ENCODE data around the gene CYSTM1. TPM values are rescaled to one million over a fixed set of nuclear protein-coding genes. Genes with fewer than 3 reads are reported as not detected.

CYSTM1 gene, protein sequence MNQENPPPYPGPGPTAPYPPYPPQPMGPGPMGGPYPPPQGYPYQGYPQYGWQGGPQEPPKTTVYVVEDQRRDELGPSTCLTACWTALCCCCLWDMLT
- 10 to 100 TPM; 21.0 to 66.4 (median 37.0) TPM for total RNA-seq

GRCh38 chr5:140174465-140175366, at the start of gene CYSTM1:
Gene CYSTM1, plus strand, starts transcription at chr5:140175188. Its CDS starts 19,278 bp downstream, at chr5:140194466.
- H3K36me3 ChIP-seq, result no peaks in the 10 kb centered on the region
- H3K27me3 ChIP-seq, result no peaks in the 10 kb centered on the region
- TF ChIP-seq EP300 (IDR thresholded peaks at IDR 0.05) (no peak), POLR2AphosphoS5 (IDR thresholded peaks at IDR 0.05) (peak in 1 of 3 donors; percentile 93), POLR2A (IDR thresholded peaks at IDR 0.05) (peak in 1 of 2 donors; percentile 55), CTCF (IDR thresholded peaks at IDR 0.05) (no peak)
- DNase-seq (ENCODE audit: low spot score in 2 of 2), result peak; percentile 98
- peak within 1 kb of the TSS; percentile 92 for H3K4me3 ChIP-seq
- 8% methylated on average over 21 of the region's 61 CpGs for WGBS
- no peaks in the 10 kb centered on the region for H3K9me3 ChIP-seq
- H3K4me1 ChIP-seq, result peaks cover 40% of the 10 kb centered on the region
- peak within 1 kb of the TSS; percentile 98 for H3K27ac ChIP-seq

DNA sequence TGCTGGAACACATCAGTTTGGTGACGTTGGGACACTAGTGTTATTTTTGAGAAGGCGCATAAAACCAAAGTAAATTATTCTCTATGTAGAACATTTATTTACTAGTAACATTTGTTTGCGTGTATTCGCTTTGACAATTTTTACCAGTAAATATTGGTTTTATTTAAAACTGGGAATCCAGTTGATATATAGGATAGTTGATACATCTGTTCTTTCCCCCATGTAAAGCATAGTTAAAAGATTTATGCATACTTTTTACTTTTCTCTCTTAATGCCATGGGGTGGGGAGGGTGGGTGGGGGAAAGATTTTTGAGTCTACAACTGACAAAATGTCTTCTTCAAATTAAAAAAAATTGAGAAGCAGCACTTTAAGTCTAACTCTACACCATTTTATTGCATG, 49.4 kb upstream of the CYSTM1 start, which contains the start of gene IGIP:
Gene IGIP, plus strand, starts transcription at position 301 of the 400 bp plus-strand sequence. CDS start 2,540 bp downstream, outside the sequence.
- no peak for DNase-seq (ENCODE audit: low spot score in 2 of 2)
- TF ChIP-seq EP300 (IDR thresholded peaks at IDR 0.05), result no peak
- no peak for TF ChIP-seq CTCF (IDR thresholded peaks at IDR 0.05)
- no peak for TF ChIP-seq POLR2A (IDR thresholded peaks at IDR 0.05)
- no peak for TF ChIP-seq POLR2AphosphoS5 (IDR thresholded peaks at IDR 0.05)
- H3K4me1 ChIP-seq, result peaks cover 7% of the 10 kb centered on the region
- H3K27ac ChIP-seq, result no peak within 1 kb of the TSS
- H3K9me3 ChIP-seq, result no peaks in the 10 kb centered on the region
- H3K4me3 ChIP-seq, result no peak within 1 kb of the TSS
- H3K27me3 ChIP-seq, result no peaks in the 10 kb centered on the region
- 96% methylated on average over 4 of the region's 4 CpGs for WGBS
- no peaks in the 10 kb centered on the region for H3K36me3 ChIP-seq

- TF ChIP-seq POLR2A (IDR thresholded peaks at IDR 0.05) (no peak), CTCF (IDR thresholded peaks at IDR 0.05) (no peak), POLR2AphosphoS5 (IDR thresholded peaks at IDR 0.05) (no peak)
- Histone ChIP-seq H3K36me3 (no peaks in the 10 kb centered on the region), H3K27me3 (no peaks in the 10 kb centered on the region), H3K4me1 (peaks cover 7% of the 10 kb centered on the region), H3K9me3 (no peaks in the 10 kb centered on the region), H3K4me3 (no peak overlapping the region), H3K27ac (no peak overlapping the region)
- DNase-seq (ENCODE audit: low spot score in 2 of 2), result no peak
- 68% methylated on average over 6 of the region's 6 CpGs for WGBS
Measured at GRCh38 chr5:140126315-140127012, 48.5 kb upstream of the CYSTM1 start.

GRCh38 chr5:140128376-140128775, 46.6 kb upstream of the CYSTM1 start:
- TF ChIP-seq POLR2AphosphoS5 (IDR thresholded peaks at IDR 0.05) (no peak), EP300 (IDR thresholded peaks at IDR 0.05) (no peak)
- H3K9me3 ChIP-seq, result no peaks in the 10 kb centered on the region
- peaks cover 14% of the 10 kb centered on the region for H3K4me1 ChIP-seq
- no peaks in the 10 kb centered on the region for H3K27me3 ChIP-seq
- DNase-seq (ENCODE audit: low spot score in 2 of 2), result no peak
- 89% methylated on average over 5 of the region's 5 CpGs for WGBS
- H3K27ac ChIP-seq, result no peak overlapping the region
- H3K4me3 ChIP-seq, result no peak overlapping the region
- no peaks in the 10 kb centered on the region for H3K36me3 ChIP-seq

DNA sequence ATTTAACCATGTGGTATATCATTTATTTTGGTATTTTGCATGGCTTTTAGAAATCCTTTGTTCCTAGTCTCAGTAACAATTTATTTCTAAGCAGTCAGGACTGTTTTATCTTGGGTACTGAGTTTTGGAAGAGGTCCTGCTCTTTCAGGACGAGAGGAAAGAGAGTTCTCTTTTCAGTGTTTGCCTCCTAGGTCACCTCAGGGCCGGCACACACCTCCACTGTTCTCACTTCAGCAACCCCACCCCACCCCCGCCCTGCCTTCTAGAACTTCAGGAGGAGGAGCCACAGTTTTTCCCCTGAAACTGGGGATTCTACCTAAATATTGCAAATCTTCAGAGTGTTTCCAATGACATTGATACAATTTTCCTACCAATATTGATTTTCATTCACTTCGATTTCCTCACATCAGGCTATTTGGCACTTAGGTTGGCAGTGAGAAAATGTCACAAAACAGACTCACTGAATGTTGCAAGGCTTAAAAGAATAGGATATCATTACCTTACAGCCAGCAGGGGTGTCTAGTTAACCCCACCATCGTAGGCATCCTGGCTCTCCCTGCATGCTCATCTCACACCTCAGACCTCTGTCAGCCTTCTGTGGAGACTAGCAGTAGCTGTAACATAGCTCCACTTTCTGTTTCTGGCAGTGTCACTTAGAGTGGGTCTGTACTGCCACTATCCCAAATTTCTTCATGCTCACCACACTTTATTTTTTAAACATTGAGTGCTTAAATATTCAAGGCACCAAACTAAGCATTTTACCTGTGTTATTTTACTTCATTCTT, 43.8 kb upstream of the CYSTM1 start:
- 70% methylated on average over 5 of the region's 5 CpGs for WGBS
- Histone ChIP-seq H3K4me1 (peaks cover 14% of the 10 kb centered on the region), H3K27ac (no peak overlapping the region), H3K36me3 (no peaks in the 10 kb centered on the region), H3K27me3 (no peaks in the 10 kb centered on the region), H3K4me3 (no peak overlapping the region), H3K9me3 (no peaks in the 10 kb centered on the region)
- no peak for DNase-seq (ENCODE audit: low spot score in 2 of 2)
- TF ChIP-seq POLR2AphosphoS5 (IDR thresholded peaks at IDR 0.05) (no peak), POLR2A (IDR thresholded peaks at IDR 0.05) (no peak), CTCF (IDR thresholded peaks at IDR 0.05) (no peak), EP300 (IDR thresholded peaks at IDR 0.05) (no peak)

All from suprapubic skin (tissue), 4 donors.